ENCODE data around the gene KMT5C. TPM values are rescaled to one million over a fixed set of nuclear protein-coding genes. Genes with fewer than 3 reads are reported as not detected.

KMT5C gene
- total and polyA plus RNA-seq, 12 donors, result 4.0 to 12.4 (median 6.9) TPM

DNA sequence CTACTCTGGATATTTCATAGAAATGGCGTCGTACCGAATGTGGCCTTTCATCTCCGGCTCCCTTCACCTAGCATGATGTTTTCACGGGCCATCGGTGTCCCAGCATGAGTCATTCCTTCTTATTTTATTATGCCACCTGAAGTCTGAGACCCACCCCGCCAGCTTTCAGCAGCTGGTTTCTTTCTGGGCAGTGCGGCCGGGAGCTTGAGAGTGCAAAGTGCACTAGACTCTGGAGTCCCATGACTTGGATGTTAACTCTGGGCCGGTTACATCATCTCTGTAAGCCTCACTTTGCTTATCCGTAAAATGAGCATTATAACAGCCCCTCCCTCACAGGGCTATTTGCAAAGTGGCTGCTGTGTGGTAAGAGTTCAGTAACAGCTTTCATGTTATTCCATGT, 5.8 kb upstream of the KMT5C start:
- Histone ChIP-seq H3K27ac (no peak overlapping the region), H3K27me3 (peaks cover 0 to 17% (median 0%) of the 10 kb centered on the region in 7 donors), H3K9me3 (no peaks in the 10 kb centered on the region), H3K36me3 (no peaks in the 10 kb centered on the region), H3K4me1 (peaks cover 3 to 17% (median 5%) of the 10 kb centered on the region in 9 donors), H3K4me3 (no peak overlapping the region)
- 82% methylated on average over 11 of the region's 11 CpGs for WGBS, 2 donors
- no peak for DNase-seq
- ATAC-seq, result no peak
- TF ChIP-seq CTCF (IDR thresholded peaks at IDR 0.05), result no peak
- intact Hi-C loops (cut with DNase I), result no loop called here

DNA sequence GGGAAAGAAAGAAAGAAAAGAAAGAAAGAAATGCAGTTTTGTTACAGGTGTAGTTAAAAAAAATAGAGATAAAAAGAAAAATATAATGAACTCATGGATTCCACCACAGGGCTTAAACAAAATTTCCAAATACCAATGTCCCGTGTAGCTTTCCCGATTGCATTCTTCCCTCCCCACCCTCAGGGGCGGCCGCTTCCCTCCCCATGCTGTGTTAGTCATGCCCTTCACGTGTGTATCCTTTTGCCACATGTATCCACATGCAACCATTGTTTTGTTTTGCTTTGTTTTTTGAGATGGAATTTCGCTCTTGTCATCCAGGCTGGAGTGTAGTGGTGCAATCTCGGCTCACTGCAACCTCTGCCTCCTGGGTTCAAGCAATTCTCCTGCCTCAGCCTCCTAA, 3.6 kb upstream of the KMT5C start:
- DNase-seq, result no peak
- peaks cover 0 to 10% (median 0%) of the 10 kb centered on the region in 7 donors for H3K27me3 ChIP-seq
- no peaks in the 10 kb centered on the region for H3K36me3 ChIP-seq
- intact Hi-C loops (cut with DNase I), result loop anchor here in 3 of 10 donors (5.0 kb wide), 1 partner anchor 34 kb away; no protein-coding TSS in a partner anchor
- 79 to 85% methylated on average over 7 of the region's 7 CpGs for WGBS, 2 donors
- no peak for TF ChIP-seq CTCF (IDR thresholded peaks at IDR 0.05)
- no peak overlapping the region for H3K4me3 ChIP-seq
- no peak overlapping the region for H3K27ac ChIP-seq
- H3K4me1 ChIP-seq, result peaks cover 5 to 22% (median 14%) of the 10 kb centered on the region in 9 donors
- no peaks in the 10 kb centered on the region for H3K9me3 ChIP-seq
- no peak for ATAC-seq

- intact Hi-C loops (cut with DNase I), result loop anchor here in 4 of 10 donors (1.0 to 5.0 kb wide), 4 partner anchors 38 to 45 kb away; partner anchors contain the start of genes RPL28 (in 3 of the 4) and TMEM238 (in 1 of the 4)
- no peak for TF ChIP-seq CTCF (IDR thresholded peaks at IDR 0.05)
- DNase-seq (no peak), ATAC-seq (peak in 2 of 8 donors; percentile 0 to 1)
- Histone ChIP-seq H3K4me3 (peak overlapping the region; percentile 33 to 92 (median 72)), H3K36me3 (peaks cover 0 to 26% (median 7%) of the 10 kb centered on the region in 9 donors), H3K27ac (peak overlapping the region; percentile 21 to 93 (median 87)), H3K27me3 (no peaks in the 10 kb centered on the region), H3K9me3 (no peaks in the 10 kb centered on the region), H3K4me1 (peaks cover 7 to 24% (median 19%) of the 10 kb centered on the region in 9 donors)
- WGBS, 2 donors, result 3 to 5% methylated on average over 17 to 44 of the region's 44 CpGs
Measured at GRCh38 chr19:55339889-55340783, 460 bp downstream of the KMT5C start.

- Histone ChIP-seq H3K27ac (peak overlapping the region in 5 of 10 donors; percentile 90 to 93 (median 93)), H3K36me3 (peaks cover 0 to 26% (median 7%) of the 10 kb centered on the region in 9 donors), H3K27me3 (no peaks in the 10 kb centered on the region), H3K4me1 (peaks cover 7 to 28% (median 21%) of the 10 kb centered on the region in 9 donors), H3K4me3 (peak overlapping the region in 9 of 10 donors; percentile 67 to 92 (median 73)), H3K9me3 (no peaks in the 10 kb centered on the region)
- no peak for TF ChIP-seq CTCF (IDR thresholded peaks at IDR 0.05)
- WGBS, 2 donors, result 2 to 6% methylated on average over 23 to 24 of the region's 24 CpGs
- DNase-seq (no peak), ATAC-seq (no peak)
- intact Hi-C loops (cut with DNase I), result loop anchor here in 1 of 10 donors (2.0 kb wide), 1 partner anchor 42 kb away; no protein-coding TSS in a partner anchor
Measured at GRCh38 chr19:55340784-55341147, 1.1 kb downstream of the KMT5C start.

All from heart right ventricle (tissue), 16 donors.